ENCODE data around the gene CLCA2.

GRCh38 chr1:86378813-86379212, 45.2 kb upstream of the CLCA2 start:
- TF ChIP-seq CTCF (IDR thresholded peaks at IDR 0.05) (no peak), EZH2phosphoT487 (IDR thresholded peaks at IDR 0.05) (no peak)

Measured in neural progenitor cell (in vitro differentiated cells).